ENCODE measurements around the gene CEPT1. TPM values are rescaled to one million over a fixed set of nuclear protein-coding genes. Genes with fewer than 3 reads are reported as not detected.
A peak's percentile ranks its signal among the peaks of the same experiment; 100 is the strongest.

The CEPT1 gene
- total RNA-seq, 1 experiment from 2014 or later, result 34.2 TPM

- Histone ChIP-seq H3K9me3 (ENCODE audit: control insufficient read depth in 1 of 2, insufficient read depth in 1 of 2, low read depth in 1 of 2, low read length in 2 of 2) (no peaks in the 10 kb centered on the region), H3K27ac (ENCODE audit: low read depth, low read length) (peak overlapping the region; percentile 89)
Observed at GRCh38 chr1:111203681-111204200, 63.7 kb downstream of the CEPT1 start.

GRCh38 chr1:111204201-111204982 is 64.4 kb downstream of the CEPT1 start:
- Histone ChIP-seq H2AFZ (ENCODE audit: low read depth, low read length, poor library complexity, severe bottlenecking) (no peak overlapping the region), H4K20me1 (ENCODE audit: insufficient read depth) (no peaks in the 10 kb centered on the region), H3K9me2 (ENCODE audit: insufficient read depth) (no peaks in the 10 kb centered on the region), H3K9me3 (ENCODE audit: control insufficient read depth in 1 of 2, insufficient read depth in 1 of 2, low read depth in 1 of 2, low read length in 2 of 2) (no peaks in the 10 kb centered on the region), H3K4me2 (ENCODE audit: low read length) (peak overlapping the region; percentile 97), H3K9ac (ENCODE audit: low read length) (peak overlapping the region; percentile 77), H3K27ac (ENCODE audit: low read depth, low read length) (peak overlapping the region; percentile 89), H3K79me2 (ENCODE audit: insufficient read depth, low read length) (peaks cover 36% of the 10 kb centered on the region), H3K36me3 (ENCODE audit: control insufficient read depth in 1 of 2, insufficient read depth in 2 of 2, low read length in 2 of 2) (no peaks in the 10 kb centered on the region), H3K4me1 (ENCODE audit: control insufficient read depth in 1 of 2, insufficient read depth in 2 of 2, low read length in 2 of 2) (peaks cover 37 to 55% of the 10 kb centered on the region in 2 experiments), H3K4me3 (replicated peaks in 1 of 2; ENCODE audit: low read depth in 1 of 2, low read length in 2 of 2) (peak overlapping the region; percentile 56 to 66), H3K27me3 (ENCODE audit: insufficient read depth, low read length) (no peaks in the 10 kb centered on the region)
- ChIA-PET RAD21 (ENCODE audit: low non-redundant PET in 1 of 2, low total read pairs in 2 of 2, uncharacterized antibody in 2 of 2, unreplicated experiment in 2 of 2) (interaction anchor here in 1 of 2 experiments (0.9 kb wide), 1 partner anchor 18 kb away, joined by 3 read pairs; no protein-coding TSS in a partner anchor), POLR2A (no interaction called here), CTCF (no interaction called here)
- DNase-seq (ENCODE audit: low read depth, low spot score) (peak; percentile 31), ATAC-seq (peak; percentile 85)
- peak; percentile 74 for TF ChIP-seq ZFX (IDR thresholded peaks at IDR 0.05)
- TF ChIP-seq MAX (IDR thresholded peaks at IDR 0.05), result peak; percentile 97
- peak; percentile 12 for TF ChIP-seq YY1 (IDR thresholded peaks at IDR 0.05; ENCODE audit: extremely low read depth, insufficient replicate concordance, low read depth, low read length)
- TF ChIP-seq TCF7L2 (IDR thresholded peaks at IDR 0.05; ENCODE audit: borderline replicate concordance, extremely low read depth, insufficient read depth, insufficient read length), result peak; percentile 16
- TF ChIP-seq ELF1 (IDR thresholded peaks at IDR 0.05; ENCODE audit: borderline replicate concordance, low read depth), result no peak
- no TSS peak for BruUV-seq (replicated peaks)
- intact Hi-C loops (cut with micrococcal nuclease), result no loop called here

More at GRCh38 chr1:111203681-111204200, 63.7 kb downstream of the CEPT1 start:
- no TSS peak for BruUV-seq (replicated peaks)
- Histone ChIP-seq H3K4me3 (replicated peaks in 1 of 2; ENCODE audit: low read depth in 1 of 2, low read length in 2 of 2) (peak overlapping the region; percentile 56 to 66), H3K9me2 (ENCODE audit: insufficient read depth) (no peaks in the 10 kb centered on the region), H3K79me2 (ENCODE audit: insufficient read depth, low read length) (peaks cover 36% of the 10 kb centered on the region), H3K4me1 (ENCODE audit: control insufficient read depth in 1 of 2, insufficient read depth in 2 of 2, low read length in 2 of 2) (peaks cover 39 to 55% of the 10 kb centered on the region in 2 experiments), H3K4me2 (ENCODE audit: low read length) (peak overlapping the region; percentile 97), H2AFZ (ENCODE audit: low read depth, low read length, poor library complexity, severe bottlenecking) (no peak overlapping the region), H4K20me1 (ENCODE audit: insufficient read depth) (no peaks in the 10 kb centered on the region), H3K27me3 (ENCODE audit: insufficient read depth, low read length) (no peaks in the 10 kb centered on the region), H3K36me3 (ENCODE audit: control insufficient read depth in 1 of 2, insufficient read depth in 2 of 2, low read length in 2 of 2) (no peaks in the 10 kb centered on the region; a peak in 1 of 4 replicates), H3K9ac (ENCODE audit: low read length) (peak overlapping the region; percentile 77)
- peak; percentile 65 for TF ChIP-seq EGR1 (IDR thresholded peaks at IDR 0.05; ENCODE audit: low read depth)
- TF ChIP-seq EZH2 (IDR thresholded peaks at IDR 0.05), result no peak
- TF ChIP-seq JUND (IDR thresholded peaks at IDR 0.05), result no peak
- peak; percentile 81 for TF ChIP-seq POLR2AphosphoS5 (IDR thresholded peaks at IDR 0.05; ENCODE audit: low read depth, low read length)
- ChIA-PET RAD21 (ENCODE audit: low non-redundant PET in 1 of 2, low total read pairs in 2 of 2, uncharacterized antibody in 2 of 2, unreplicated experiment in 2 of 2) (interaction anchor here in 1 of 2 experiments (0.9 kb wide), 1 partner anchor 19 kb away, joined by 3 read pairs; no protein-coding TSS in a partner anchor), CTCF (no interaction called here), POLR2A (no interaction called here)
- DNase-seq (ENCODE audit: low read depth, low spot score) (peak; percentile 51), ATAC-seq (peak; percentile 70)
- intact Hi-C loops (cut with micrococcal nuclease), result no loop called here
